GF-D8 (cell line): Measurements from ENCODE around the gene GLT6D1.
"Not testable (repeated sequence)": the region's sequence is repeated elsewhere in the genome, so short reads cannot be mapped to it uniquely, and the experiment has no call there.

Experiments
- DNase-seq: peaks from one replicate; lab custom pipeline; 2025; lab: John Stamatoyannopoulos, UW

The GLT6D1 gene

DNA sequence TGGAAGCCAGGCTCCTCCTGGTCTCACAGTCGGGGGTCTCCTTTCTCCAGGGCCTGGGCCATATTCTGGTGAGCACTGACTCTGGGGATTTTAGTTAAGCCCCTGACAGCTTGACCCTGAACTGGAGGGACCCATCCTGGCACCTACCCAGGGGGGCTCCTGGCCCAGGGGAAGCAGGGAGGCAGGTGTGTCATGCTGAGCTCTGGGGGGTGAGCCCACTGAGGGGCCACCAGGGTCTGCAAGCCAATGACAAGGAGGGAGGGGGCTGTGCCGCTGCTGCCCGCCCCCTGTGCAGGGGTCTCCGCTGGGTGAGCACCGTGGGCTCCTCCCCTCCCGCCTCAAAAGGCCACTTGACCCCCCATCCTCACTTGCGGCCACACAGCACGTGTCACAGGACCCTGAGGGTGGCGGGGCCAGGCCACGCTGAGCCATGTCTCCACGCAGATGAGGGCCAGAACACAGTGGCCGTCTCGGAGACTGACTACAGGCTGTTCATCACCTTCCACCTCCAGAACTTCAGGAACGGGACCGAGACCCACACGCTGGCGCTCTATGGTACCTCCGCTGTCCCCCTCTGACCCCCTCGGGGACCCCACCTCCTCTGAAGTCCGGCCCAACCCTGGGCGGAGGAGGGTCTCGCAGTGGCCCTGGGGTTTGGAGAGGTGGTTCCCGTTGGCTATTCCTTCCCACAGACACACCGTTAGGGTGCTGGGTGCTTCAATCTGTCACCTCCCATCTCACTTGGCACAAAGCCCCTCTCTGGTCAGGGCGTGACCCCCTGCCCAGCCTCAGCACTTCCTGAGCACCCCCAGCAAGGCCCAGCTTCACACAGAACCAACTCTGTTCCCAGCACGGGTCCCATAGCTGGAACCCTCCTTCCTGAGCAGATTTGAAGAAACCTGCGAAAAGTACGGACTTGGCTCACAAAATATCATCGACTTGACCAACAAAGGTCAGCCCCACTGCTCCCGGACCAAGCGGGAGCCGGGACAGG, 25.8 kb upstream of the GLT6D1 start:
- no peak for DNase-seq

DNA sequence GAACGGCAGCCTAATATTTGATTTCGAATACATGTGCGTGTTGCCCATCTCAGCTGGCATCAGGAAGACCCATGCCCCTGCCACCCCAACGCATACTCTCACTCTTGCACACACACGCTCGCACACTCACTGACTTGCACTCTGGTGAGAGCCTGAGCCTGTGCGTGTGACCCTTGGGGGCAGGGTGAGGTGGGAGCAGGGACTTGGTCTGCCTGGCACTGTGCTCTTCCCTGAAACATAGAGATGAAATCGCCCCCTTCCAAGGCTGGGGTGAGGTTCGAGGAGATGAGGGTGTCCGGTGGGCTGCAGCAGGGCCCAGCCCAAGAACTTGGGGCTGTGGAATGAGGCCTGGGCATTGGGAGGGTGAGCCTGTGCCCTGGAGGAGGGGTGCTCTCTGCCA, 24.9 kb upstream of the GLT6D1 start:
- no peak for DNase-seq

DNA sequence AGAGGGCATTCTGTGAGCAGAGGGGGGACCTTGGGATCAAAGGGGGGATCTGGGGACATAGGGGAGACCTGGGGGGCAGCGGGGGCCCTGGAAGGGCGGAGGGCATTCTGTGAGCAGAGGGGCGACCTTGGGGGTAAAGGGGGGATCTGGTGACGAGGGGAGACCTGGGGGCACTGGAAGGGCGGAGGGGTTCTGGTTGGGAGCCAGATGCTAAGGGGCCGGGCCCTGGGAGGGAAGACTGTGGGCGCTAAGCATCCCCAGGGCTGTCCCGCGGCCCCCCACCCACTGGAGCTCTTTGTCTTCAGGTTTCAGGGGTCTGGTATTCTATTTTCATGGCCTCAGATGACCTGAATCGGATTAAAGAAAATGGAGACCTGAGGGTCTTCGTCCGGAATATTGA, 24.5 kb upstream of the GLT6D1 start:
- no peak for DNase-seq

DNA sequence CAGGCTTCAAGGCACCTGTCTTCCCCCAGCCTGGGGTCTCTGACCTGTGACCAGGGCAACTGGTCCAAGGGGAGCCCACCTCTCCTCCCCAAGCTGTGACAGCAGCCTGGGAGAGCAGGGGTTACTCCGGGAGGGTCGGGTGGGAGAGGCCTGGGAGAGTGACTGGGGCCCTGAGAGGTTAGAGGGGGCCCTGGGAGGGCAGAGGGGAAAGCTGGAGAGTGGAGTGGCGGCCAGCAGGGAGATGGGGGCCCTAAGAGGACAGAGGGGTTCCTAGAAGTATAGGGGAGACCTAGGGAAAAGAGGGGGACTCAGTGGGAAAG, 24.1 kb upstream of the GLT6D1 start:
- DNase-seq, result no peak

DNA sequence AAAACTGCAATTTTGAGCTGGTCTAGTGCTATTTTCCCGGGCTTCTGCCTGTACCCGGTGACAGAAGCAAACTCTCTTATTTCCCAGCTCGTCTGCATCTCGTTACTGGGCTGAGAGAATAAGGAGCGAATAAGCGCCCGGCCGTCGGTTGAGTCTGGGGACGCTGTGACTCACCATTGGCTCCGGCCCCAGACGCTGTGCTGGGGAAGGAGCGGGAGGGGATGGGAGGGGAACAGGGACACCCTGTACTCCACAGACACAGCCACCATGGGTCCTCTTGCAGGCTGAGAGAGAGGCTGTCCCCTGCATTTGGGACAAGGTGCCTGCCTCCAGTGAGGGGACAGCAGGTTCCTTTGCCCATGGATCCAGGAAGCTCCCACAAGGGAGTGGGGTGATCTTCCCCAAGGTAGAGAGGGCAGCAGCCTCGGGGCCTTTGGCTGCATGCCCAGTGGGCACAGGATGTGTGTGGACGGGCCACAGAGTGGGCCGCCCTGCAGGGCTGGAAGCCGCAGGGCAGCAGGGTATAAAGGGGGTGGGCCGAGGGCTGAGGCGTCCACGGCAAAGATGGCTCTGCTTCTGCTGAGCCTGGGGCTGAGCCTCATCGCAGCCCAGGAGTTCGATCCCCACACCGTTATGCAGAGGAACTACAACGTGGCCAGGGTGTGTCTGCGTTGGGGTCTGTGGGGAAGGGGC, 23.6 kb upstream of the GLT6D1 start, which contains the start of gene LCN9:
Gene LCN9, plus strand, starts transcription at position 552 of the 693 bp plus-strand sequence. Its CDS starts 13 bp downstream, at position 565.
- no peak for DNase-seq

DNA sequence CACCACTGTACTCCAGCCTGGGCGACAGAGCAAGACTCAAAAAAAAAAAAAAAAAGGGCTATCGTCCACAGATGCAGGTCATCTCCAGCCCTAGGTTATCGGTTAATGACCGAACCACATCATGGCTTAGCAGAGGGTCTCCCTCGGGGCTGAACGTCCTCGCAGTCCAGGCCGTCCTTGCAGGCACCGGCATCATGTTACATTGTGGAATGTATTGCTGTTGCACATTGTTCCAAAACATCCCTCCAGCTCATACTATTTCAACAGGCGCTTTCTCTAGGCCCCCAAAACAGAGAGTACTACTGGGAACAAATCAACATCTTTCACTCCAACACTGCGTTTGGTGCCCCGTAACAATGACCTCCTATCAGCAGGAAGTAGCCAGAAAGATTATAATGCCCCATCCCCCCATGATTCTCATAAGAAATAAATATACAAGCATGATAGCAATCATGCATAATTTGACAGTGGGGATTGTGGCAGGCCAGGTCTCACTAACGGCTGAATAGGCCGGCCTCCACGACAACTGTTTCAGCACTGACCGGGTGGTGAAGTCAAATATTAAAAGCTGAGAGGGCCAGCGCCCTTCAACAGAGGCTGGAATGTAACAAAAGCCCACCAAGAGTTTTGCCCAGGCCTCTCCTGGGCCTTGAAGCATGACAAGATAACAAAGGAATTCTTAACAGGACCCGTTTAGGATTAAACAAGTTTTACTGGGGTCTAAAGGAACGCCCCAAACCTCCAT, 22.6 kb upstream of the GLT6D1 start:
- no peak for DNase-seq

DNA sequence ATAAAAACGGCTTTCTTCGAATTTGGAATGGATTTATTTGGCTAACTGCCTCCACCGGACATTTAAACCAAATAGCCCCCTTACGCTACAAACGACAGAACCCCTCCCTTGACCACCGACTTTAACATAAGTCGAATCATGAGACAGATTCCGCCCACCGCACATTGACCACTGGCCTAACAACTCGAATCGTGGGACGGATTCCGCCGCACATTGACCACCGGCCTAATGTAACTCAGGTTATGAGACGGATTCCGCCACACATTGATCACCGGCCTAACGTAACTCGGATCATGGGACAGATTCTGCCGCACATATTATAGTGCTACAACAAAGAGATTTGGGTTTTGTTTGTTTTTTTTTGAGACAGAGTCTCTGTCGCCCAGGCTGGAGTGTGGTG, 21.1 kb upstream of the GLT6D1 start:
- no peak for DNase-seq

DNA sequence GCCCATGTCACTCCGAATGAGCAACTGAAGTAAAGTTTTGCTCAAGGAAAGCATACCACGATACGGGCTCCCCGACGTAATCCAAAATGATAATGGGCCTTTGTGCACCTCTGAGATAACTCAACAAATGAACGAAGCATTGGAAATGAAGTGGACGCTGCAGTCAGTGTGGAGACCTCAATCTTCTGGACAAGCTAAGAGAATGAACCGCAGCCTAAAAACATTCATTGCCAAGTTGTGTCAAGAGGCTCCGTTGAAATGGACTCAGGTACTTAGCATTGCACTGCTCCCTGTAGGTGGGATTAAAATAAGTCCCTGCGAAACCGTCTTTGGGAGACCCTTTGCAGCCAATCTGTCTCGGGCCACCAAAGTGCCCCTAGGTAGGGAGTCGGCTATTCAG, 19.9 kb upstream of the GLT6D1 start:
- no peak for DNase-seq

DNA sequence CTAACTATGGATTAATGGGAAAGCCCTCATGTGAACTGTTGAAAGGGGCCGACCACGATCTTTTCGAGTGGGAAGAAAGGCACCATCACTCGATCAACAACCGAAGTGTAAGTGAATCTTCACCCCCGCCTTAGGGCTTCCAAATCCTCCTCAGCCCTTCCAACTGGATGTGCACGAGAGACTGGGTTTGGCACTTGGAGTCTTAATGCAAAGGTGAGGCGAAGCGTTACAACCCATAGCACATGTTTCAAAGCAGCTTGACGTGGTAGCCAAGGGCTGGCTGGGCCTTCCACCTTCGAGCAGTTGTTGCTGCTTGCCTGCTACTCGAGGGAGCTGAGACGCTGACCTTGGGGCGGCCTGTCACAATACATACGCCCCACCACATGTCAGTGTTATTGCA, 18.1 kb upstream of the GLT6D1 start:
- no peak for DNase-seq

DNA sequence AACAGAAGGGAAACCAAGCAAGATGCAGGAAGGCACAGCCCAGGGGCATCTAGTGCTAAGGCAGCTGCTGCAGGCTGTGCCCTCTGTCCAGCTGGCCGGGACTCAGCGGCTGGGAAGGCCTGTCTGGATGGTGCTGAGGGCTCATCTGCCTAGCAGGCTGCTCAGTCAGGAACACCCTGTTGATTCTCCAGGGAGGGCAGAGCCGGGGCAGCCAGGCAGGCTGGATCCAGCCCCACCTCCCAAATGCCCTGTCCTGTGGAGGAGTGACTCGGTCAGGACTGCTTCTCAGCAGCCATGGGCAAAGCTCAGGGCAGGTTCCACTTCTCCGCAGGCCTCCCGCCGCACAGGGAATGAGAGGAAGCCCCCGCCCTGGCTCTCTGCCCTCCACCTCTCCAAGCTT, 16.0 kb upstream of the GLT6D1 start:
- no peak for DNase-seq

DNA sequence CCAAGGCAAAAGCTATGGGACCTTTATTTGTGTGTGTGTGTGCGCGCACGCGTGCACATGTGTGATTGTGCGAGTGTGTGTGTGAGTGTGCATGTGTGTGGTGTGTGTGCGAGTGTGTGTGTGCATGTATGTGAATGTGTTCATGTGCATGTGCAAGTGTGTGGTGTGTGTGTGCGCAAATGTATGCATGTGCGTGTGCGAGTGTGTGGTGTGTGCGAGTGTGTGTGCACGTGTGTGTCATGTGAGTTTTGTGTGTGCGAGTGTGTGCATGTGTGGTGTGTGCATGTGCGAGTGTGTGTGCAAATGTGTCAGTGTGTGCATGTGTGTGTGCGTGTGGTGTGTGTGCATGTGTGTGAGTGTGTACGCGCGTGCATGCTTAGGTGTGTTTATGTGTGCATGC, 11.1 kb upstream of the GLT6D1 start:
- no peak for DNase-seq

DNA sequence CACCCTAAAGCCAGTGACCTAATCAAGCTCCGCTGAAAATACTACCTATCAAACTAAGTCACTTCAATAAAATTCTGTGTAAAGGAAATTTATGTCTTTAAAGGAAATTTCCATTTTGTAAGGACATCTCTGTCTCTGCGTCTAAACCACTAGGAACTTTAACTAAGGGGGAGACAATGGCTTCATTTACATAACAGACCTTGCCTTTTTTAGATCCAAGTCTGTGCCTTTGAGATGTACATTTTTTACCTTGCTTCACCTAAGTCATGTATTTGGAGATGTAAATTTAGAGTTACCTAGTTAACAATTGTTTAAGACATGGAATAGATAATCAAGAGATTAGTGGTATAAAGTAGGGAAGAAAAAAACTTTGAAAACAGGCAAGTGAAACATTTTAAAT, 10.2 kb upstream of the GLT6D1 start:
- DNase-seq, result no peak

DNA sequence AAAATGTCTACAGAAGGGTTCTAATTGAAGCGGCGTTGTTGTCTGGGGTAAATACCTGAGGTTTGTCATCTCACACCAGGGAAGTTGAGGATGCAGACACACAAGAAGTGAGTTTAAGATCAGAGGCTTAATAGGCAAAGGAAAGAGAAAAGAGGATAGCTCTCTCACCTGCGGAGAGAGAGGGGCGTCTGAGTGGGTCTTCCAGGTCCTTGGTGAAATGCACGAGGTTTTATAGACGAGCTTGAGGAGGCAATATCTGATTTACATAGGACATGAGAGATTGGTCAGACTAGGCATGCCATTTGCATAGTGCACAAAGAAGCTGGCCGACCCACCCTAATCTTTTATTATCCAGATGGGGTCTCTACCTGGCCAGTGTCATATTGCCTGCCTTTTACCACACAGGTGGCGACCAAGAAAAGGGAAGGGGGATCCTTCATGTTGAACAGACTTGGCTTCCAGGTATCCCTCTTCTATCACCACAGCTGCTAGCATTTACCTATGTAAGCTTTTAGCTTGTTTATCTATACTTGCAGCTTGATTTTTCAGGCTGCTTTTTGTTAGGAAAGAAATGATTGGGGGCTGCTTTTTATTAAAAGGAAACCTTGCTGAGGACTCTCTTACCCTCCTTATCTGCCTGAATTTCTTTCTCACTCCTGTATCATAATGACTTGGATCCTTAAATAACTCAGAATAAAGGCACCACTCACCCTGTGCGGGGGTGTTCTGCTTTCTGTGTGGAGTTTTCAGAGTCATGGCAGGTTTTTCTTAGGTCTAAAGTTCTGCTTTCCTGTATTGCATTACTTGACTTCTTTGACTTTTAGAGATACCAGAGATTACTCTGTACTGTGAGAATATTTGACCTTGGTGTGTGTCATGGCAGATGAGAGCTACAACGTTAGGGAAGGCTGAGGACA, 9.4 kb upstream of the GLT6D1 start:
- DNase-seq, result no peak

DNA sequence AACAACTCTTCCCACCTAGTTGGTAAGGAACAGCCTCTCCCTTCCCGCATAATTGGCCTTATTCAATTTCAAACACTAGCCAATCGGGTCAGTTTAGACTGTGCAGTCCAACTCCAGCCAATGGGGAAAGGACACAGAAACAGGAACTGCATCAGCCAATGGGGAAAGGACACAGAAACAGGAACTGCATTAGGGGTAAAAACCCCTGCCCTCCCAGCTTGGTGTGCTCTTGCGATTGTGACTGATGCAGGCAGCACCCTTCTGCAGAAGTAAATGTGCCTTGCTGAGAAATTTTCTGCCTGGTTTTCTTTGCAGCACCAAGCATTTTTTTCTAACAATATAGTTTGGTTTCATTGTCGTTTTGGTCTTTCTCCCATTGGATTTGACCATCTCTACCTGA, 8.5 kb upstream of the GLT6D1 start:
- DNase-seq, result no peak

DNA sequence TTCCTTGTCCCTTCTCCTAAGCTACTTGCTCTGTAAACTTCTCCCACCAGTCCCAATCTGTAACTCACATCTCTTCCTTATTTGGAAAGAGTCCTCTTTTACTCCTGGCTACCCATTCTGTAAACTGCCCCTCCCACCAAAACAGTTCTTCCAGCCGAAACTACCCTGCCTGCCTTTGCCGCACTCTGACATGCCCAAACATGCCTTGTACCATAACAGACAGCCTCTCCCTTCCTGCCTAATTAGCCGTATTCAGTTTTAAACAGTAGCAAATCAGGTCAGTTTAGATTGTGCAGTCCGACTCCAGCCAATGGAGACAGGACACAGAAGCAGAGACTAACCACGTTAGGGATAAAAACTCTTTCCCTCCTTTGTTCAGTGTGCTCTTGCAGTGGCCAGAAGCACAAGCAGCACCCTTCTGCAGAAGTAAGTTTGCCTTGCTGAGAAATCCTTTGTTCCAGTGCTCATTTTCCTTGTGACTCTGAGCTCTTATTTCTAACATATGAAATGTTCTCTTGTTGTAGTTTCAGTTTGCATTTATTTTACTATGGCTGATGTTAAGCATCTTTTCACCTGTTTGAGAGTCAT, 5.4 kb upstream of the GLT6D1 start:
- DNase-seq, result no peak

DNA sequence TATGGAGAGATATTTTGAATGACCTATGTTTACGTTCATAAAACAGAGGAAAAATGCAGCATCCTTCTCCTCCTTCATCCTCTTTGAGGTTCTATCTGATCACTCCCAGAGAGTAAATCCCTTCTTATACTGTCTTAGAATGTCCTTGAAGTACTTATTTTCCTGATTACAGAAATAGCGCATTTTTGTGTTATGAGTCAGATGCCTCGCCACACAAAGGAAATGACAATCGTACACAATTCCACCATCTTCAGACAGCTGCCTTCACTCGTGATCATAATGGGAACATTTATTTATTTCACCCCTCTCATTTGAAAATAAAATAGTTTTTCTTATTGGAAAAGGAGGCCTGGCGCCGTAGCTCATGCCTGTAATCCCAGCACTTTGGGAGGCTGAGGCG, 2.4 kb upstream of the GLT6D1 start:
- no peak for DNase-seq

DNA sequence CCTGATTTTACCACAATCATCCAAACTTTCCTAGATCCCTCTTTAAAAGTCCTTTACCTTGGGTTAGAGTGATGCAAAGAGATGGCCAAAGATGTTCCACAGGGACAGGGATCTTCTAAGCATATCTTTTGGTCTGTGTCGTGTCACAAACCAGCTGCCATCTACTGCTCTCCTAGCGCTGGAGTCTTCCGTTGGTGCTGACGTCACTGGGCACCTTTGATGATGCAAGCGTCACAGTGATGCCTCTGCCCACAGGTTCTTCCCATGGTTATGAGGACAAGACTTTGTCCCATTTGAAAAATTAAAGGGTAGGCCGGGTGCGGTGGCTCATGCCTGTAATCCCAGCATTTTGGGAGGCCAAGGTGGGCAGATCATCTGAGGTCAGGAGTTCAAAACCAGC, 1.7 kb upstream of the GLT6D1 start:
- no peak for DNase-seq

DNA sequence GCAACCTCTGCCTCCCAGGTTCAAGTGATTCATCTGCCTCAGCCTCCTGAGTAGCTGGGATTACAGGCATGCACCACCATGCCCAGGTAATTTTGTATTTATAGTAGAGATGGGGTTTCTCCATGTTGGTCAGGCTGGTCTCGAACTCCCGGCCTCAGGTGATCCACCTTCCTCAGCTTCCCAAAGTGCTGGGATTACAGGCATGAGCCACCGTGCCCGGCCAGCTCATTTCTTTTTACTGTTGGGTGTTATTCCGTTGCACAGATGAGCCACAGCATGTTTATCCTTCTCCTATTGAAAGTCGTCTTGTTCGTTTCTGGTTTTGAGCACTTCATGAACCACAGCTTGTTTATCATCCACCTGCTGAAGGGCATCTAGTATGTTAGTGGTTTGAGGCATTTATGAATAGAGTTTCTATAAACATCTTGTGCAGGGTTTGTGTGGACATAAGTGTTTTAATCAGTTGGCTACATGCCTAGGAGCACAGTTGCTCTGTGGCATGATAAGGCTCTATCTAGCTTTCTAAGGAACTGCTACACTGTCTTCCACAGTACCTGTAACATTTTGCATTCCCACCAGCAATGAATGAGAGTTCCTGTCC, 2.3 kb downstream of the GLT6D1 start:
- DNase-seq, result not testable (repeated sequence)

DNA sequence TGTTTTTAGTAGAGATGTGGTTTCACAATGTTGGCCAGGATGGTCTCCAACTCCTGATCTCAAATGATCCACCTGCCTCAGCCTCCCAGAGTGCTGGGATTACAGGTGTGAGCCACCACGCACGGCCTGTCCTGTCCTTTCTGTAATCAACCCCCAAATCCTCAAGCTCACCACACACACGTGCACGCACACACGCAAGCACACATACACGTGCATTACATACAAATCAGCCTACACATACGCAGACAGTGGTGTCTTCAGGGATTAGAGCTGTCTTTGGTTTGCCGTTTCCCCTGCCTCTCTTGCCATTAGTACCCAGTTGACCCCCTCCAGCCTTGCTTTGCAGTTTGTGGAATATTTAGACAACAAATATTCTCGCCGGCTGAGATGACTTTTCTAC, 6.5 kb downstream of the GLT6D1 start:
- no peak for DNase-seq

DNA sequence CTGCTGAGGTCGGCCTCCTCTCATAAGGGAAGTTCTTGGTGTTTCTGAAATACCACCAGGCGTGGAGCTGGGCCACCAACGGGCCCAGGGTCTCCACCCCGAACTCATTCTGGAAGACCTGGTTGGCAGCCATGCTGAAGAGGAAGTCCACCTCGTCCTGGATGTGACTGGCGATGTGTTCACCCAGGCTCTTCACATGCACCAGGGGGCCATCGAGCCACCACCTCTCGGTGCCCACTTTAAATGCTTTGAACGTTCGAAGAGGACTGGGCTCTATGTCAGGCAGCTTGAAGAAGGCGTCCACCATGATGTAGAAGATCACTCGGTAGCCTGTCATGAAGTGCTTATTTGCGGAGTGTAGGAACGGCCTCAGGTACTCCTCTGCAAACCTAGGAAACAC, 15.1 kb downstream of the GLT6D1 start:
- DNase-seq, result no peak
